Stimulated activated CD4-positive, alpha-beta T cell treated with anti-CD3 and anti-CD28 coated beads, Interleukin-2, amount 100 ng/mL, for 24 hours (primary cell): ENCODE data around the gene ZNF384.

Experiments used
- DNase-seq, 2 donors: peaks; one replicate each; pipeline ENCODE4 v3.0.0-alpha.2; 2020

Gene ZNF384

DNA sequence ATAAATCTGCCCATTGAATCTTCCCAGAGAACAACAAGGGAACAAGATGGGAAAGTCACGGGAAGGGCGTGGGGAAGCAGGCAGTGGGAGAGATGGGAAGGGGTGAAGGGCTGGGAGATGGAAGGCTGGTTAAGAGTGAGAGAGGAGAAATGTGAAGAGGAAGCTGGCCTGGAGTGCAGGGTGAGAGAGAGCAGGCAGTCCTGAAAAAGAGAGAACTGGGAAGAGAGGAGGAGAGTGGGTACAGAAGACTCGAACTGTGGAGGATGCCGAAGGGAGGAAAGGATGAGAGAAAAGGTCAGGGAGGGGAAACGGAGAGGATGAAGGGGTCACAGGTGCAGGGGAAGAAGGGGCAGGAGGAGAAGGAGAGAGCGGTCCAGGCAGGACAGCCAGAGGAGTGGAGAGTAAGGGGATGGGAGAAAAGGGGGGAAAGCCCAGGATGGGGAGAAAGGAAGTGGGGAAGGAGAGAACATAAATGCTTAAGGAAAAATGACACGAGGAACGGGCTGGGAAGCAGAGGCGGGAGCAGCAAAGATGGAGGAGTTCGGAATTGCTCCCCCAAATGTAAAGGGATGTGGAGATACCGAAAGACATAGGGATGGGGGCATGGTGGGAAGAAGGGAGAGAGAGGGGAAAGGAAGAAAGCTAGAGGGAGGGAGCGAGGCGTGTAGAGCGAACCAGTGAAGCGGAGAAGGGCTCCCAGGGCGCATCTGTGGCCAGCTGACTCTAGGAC, 10.2 kb upstream of the ZNF384 start:
- no peak for DNase-seq

DNA sequence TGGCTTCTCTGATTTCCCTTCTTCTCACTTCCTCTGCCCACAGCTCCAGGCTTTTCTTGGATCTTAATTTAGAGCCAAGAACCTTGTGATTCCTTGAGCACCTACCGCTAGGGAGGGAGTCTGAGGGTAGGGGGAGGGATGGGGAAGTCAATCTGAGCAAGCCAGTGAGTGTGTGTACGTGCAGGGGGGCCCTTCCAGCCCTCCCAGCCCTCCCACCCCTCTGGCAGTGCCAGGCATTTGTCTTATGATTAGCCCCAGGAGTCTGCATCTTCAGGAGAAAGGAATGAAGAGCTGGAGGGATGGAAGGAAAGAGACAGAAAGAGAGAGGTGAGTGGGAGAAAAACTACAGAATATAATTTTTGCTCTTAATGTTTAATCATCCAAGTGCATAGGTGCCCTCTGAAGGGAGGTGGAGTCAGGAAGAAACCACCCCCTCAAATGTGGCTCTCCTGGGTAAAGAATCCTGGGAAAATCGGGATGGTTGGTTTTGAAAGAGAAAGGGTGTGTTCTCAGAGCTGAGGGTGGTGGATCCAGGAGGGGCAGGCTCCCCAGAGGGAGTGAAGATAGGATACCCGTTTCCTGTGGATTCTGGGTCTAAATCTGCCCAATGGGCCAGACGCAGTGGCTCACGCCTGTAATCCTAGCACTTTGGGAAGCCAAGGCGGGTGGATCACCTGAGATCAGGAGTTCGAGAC, 9.3 kb upstream of the ZNF384 start:
- DNase-seq = no peak

DNA sequence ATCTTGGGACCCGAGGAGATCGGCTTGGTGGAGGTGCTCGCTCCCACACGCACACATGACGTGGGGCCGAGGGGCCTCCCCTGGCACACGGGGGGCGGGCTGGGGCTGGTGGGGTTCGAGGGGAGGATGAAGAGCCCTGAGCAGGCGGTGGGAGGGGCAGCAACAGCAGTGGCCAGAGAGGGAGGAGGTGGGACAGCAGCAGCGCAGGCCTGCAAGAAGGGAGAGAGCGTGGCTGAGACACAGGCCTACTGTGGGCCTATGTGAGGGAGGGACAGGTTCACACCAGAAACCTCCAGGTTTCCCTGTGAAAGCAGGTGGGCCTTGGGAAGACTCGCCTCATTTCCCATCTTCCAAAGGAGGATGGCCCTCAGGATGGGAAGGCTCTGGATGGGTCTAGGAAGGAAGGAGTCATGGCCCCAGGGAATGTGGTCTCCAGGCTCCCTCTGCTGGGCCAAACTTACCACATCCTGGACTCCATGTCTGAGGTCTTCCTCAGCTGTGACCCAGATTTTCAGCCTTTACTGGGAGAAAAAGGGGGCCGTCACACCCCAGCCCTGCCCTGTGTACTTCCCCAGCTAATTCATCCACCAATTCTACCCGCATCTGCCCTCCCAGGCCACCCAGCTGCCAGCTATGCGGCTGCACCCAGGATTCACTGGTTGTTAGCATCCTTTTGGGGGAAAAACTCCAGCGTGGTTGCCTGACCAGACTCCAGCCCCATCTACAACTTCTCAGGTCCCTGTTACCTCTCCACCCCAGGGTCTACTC, 8.6 kb upstream of the ZNF384 start:
- no peak for DNase-seq

DNA sequence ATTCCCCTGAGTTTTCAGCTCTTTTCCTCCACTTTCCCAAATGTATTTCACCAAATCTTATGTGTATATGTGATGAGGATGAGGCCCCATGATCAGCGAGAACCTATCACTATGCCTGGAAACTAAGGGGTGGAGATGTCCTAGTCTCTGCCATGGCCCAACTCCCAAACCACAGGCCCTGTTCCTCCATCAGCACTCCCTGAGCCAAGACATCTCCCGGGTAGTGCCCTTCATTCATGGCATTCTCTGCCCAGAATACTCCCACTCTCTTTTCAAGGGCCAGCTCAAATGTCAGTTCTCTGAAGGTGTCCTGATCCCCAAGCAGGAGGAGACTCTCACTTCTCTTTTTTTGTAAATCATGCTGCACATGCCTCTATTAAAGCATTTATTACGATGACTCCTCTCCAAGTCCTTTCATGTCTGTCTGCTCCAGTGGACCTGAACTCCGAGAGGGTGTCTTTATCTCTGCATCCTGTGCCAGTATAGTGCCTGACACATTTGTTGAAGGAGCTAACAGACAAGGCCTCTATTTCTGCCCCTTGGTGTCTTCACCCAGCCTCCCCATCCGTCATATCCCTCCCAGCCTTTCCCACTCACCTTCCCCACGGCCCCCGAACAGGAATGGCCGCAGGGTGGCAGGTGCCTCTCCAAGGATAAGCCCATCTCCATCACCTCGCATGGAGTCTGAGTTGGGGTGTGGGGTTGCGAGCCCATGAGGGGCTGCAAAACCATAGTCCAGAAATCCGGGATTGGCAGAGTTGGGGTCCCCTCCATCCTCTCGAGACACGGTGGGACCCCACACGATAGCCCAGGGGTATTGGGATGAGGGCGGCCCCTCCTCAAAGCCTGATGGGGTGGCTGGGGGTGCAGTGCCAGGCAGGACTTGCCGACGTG, 7.8 kb upstream of the ZNF384 start:
- no peak for DNase-seq

DNA sequence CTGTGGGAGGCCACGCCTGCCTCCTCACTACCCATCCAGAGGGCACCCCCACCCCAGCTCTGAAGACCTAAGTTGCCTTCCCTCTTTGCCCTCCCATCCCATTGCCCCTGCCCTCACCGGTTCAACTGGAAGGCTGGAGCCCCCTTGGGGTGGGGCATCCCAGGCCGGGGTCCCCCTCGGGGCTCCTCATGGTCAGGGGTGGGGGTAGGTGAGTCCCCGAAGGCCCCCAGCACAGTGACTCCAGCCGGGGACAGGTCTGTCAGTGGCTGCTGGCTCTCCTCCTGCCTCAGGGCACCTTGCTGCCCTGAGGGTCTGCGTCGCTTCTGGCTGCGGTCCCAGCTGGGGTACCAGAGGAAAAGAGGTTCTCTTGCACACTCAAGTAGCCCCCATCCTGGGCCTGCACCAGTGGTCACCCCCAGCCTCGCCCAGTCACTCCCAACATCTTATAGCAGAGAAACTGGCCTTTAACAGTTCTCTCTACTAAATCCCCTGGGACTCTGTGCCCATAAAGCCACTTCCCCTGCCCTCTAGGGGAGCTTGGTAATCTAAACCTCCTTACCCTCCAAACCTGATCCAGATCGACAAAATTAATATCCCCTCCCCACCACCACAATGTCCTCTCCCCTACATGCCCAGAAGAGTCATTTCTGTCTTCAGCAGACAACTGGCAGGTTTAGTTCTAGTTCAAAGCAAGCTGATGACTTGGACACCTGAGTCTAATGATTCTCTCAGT, 6.3 kb upstream of the ZNF384 start:
- no peak for DNase-seq

DNA sequence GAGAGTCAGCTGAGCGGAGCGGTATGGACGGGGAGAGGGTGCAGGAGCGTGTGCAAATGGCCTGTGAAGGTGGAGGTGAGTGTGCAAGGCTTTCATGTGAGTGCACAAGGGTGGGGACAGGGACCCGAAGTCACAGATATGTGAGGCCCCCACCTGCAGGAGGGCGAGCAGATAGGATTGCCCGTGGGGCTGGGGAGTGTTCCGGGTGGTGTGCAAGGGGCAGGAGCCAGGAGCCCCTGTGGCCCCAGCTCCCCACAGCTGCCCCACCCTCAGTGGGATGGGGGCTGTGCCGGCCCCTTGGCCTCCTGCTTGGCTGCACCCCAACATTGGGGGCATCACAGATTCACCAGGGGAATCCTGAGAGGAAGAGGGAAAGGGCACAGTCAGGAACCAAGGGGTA, 5.5 kb upstream of the ZNF384 start:
- no peak for DNase-seq

DNA sequence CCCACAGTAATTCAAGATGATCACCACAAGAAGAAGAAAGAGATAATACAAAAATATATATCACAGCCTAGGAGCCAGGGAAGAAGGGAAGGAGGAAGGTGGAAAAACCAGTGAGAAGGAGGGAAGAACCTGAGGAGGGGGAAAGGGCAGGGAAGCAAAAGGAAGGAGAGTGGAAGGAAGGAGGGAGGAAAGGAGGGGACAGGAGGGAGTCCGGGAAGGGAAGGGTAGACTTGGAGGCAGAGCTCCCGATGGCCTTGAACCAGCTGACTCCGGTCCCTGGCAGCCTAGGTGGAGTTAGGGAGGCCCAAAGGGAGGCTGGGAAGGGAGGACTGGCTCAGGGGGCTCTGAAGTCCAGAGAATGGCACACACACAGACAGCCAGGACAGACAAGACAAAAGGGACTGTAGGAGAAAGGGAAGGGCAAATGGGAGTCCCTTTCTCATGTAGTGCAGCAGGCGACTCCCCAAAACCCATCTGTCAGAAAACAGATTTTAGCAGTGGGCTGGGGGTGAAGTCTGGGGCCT, 4.7 kb upstream of the ZNF384 start:
- DNase-seq = no peak

DNA sequence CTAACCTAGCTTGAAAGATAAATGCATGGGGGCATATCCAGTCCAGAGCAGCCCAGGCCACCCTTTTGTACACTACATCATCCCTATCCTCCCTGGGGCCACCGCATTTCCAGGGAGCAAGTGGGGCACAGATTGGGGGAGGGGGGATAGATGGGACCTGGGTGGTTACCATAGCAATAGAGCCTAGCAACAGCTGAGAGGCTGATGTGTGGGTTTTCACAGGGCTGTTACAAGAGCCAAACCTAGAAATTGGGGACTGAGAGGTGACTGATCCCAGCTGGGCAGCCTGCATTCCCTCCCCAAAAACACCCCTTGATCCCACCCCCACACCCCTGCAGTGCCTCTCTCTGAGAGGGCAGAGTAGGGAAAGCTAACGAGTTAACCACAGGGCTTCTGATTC, 3.7 kb upstream of the ZNF384 start:
- no peak for DNase-seq

DNA sequence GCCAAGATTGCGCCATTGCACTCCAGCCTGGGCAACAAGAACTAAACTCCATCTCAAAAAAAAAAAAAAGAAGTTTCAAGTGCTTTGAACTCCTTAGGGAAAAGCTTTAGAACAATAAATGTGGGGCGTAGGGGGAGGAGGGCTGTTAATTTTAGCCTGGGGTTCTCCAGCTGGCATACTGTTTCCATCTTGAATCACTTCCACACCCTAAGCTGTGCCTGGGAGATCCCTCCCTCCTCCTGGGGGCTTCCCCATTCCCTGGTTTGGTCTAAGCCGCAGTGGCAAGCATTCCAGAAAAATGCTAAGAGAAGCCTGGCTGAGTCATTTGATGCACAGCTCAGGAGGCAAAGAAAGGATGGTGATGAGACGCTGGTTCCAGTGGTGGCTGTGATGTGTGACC, 2.3 kb upstream of the ZNF384 start:
- no peak for DNase-seq

DNA sequence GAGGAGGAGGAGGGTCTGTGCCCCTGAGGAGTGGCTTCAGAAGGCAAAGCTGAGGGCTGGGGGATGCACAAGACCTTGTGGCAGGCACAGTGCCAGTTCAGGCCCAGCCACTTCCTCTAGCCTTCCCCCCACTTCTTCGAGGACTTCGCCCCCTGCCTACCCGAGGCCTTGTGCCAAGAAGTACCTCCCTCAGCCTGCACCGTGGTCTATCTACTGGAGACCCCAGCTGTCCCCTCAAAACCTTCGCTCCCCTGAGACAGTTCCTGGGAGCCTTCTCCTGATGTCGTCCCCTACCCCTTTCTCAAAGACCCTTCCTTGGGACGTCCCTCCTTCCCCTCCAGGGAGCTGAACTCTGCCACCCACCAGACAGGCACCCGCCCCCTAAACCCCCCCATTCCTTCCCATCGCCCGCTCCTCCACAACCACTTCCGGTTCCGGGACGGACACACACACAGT, 604 bp downstream of the ZNF384 start:
- DNase-seq = peak in 1 of 2 donors; percentile 46

DNA sequence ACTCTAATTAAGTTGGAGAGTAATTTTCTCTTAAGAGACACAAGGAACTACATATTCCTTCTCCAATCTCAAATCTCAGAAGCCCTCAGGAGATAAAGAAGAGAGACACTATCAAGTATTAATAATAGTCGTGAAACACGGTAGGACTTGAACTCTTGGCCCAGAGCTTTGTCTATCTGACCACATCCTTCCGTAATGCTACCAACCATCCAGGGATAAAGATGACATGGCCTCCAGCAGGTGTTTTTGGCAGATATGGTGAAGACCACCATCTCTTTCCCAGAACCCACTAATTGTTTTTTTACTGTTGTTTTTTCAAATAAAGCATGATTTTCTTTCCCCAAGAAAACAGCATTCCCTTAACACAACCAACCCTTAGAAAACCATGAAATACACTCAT, 3.4 kb downstream of the ZNF384 start:
- DNase-seq = no peak

DNA sequence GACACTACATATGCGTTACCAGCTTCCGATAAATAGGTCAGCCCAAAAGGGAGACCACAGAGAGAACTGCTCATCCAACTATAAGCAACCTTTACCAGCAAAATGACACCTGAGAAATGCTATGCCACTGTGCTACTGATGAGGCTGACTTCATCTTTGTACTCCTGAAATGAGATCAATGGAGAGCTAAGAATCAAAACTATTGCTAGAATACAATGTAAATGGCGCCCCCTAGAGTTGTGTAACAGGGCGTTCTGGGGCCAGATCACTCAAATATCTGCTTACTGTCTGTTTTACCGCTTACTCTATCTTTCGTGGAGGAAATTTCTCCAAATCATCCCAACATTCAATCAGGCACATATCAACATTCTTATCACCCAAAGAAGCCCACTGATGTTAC, 4.6 kb downstream of the ZNF384 start:
- DNase-seq = peak; percentile 41 to 42

DNA sequence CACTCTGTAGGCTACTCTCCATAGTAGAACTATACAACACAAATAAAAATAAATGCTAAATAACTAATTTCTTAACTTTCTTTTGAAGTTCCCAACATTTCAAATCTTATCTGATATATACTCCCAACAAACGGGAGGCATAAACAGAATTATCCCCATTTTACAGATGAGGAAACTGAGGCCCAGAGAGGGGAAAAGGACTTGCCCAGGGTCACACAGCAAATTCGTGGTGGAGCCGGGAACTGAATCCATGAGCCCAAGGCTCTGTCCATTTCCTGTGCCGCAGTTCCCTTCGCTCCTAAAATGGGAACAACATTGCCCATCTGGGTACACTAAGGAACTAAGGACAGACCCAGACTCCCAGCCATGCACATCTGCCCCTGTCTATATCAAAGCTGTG, 12.2 kb downstream of the ZNF384 start:
- no peak for DNase-seq

DNA sequence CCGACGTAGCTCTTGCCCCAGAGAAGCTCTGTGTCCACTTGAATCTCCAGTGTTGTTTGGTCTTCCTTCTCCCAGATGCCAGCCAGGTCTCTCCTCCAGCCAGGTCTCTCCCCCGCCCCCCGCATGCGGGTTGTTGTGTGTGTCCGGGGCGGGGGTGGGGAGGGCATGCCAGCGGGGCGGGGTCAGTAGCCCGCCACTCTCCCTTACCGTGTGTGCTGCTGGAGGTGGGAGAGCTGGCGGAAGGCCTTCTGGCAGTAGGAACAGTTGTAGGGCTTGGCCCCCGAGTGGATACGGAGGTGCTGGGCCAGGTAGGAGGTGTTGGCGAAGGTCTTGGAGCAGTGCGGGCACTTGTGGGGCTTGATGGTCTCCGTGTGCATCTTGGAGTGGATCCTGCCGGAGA, 17.0 kb downstream of the ZNF384 start:
- DNase-seq = no peak

DNA sequence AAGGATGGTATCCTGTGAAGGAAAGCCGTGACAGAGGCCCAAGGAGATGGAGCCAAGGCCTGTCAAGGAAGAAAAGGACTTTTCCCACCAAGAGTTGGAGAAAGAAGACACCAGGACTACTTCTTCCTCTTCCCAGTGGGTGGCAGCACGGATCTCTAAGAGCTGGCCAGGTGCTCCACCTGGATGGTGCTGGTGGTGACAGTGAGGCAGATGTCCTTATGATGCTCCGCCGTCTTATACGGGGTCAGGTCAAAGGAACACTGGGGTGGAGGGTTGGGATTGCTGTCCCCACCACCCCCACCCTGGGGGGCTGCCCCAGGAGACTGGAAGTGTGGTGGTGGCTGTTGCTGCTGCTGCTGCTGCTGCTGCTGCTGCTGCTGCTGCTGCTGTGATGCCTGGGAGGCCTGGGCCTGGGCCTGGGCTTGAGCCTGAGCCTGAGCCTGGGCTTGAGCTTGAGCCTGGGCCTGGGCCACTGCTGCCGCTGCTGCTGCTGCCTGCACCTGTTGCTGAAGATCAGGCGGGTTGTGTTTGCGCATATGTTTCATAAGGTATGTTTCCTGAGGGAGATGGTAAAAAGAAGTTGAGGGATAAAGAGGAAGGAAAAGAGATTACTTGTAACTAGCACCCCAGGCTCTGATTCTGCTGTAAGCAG, 21.5 kb downstream of the ZNF384 start:
- DNase-seq = no peak

DNA sequence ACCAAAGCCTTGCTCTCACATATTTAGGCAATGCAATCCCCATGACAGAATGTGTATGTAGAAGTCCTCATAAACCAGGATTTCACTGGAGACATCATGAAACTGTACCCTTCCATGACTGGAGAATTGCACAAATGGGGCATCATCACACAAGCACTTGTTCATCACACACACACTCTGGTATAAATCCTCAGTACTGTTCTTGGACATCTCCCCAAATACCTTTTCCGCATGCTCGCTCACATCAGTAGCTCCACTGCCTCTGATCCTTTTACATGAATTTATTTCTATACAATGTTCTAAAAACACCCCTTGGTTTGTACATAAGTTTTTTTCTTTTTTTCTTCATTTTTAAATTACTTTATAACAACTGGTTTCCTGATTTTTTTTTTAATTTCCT, 23.0 kb downstream of the ZNF384 start:
- DNase-seq = no peak

DNA sequence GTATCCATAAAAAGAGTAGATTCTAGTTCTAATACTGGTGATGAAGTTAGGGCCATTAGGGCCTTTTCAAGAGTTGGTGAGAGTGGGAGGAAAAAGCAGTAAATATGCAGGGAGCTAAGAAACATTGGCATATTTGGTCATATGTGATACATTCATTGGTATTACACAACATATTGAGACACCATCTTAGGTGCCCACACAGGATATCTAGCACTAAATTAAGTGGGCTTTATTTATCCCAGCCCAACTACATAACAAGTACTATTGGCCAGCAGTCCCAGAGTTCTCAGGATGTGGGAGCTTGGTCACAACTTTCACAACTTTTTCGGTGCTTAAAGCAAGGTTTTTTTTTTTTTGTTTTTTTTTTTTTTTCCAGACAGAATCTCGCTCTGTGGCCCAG, 24.3 kb downstream of the ZNF384 start:
- no peak for DNase-seq

DNA sequence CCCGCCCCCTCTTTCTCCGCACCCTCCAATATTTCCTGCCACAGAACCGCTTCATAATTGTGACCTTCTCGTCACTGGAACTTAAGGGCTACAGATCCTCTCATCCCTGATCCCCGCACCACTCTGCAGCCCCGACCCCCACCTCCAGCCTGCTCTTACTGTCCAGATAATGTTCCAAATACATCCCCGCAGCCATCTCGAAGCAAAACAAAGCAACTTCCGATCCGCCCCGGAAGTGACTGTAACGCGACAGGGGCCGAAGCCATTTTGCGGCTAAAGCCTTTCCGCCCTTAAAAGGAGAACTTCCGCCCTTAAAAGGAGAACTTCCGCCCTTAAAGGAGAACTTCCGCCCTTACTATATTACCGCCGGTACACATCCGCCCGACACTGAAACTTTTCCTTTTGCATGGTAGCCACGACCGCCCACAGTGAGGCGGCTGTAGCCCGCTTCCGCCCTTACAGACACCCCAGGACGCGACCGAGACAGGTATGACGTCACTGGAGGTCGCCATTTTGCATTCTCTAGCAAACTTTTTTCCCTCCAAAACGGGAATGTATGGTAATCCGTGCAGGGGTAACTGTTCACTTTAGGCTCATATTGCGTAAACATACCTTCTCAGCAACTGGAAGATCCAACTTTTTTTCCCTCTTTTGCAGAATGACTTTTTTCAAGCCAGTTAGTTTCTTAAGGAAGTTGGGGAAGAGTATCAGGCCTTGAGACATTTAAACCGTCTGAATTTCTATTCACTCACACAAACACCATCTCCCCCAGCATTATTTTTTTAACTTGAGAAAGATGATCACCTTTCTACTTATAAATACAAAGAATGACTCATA, 26.1 kb downstream of the ZNF384 start, which contains the start of gene ING4:
Gene ING4, minus strand, starts transcription at position 214 of the 837 bp plus-strand sequence. Its CDS starts 18 bp downstream, at position 196.
- DNase-seq = peak; percentile 93 to 95

DNA sequence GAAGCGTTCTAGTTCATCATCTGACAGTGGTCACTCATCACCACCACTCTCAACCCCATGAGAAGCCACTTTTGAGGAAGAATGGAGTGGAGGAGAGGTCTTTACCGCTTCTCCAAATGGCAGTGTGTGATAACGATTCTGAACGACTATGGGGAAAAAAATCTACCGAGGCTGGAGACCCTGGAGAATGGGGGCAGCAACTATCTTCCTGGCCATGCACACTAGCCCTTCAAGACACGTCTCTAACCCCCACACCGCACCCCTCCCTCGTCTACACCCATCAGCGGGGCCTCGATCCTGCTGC, 26.6 kb downstream of the ZNF384 start:
- DNase-seq = no peak

DNA sequence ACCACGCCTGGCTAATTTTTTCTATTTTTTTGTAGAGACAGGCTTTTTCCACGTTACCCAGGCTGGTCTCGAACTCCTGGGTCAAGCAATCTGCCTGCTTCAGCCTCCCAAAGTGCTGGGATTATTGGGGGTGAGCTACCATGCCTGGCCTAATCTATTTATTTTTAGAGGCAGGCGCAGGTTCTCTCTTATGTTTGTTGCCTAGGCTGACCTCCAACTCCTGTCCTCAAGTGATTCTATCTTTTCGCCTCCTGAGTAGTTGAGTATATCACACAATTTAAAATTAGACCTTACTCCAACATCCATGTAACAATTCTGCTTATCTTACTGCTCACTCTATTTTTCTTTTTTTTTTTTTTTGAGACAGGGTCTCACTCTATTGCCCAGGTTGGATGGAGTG, 35.2 kb downstream of the ZNF384 start:
- no peak for DNase-seq
